HG03342 (cell line): ENCODE results near the gene ITGB7.
A peak's percentile ranks its signal among the peaks of the same experiment; 100 is the strongest.

Source experiments
- ATAC-seq: cut with Tn5 transposase; IDR thresholded peaks from one replicate; pipeline ENCODE4 v1.9.1; 2021; ENCODE audit warnings: mild to moderate bottlenecking, moderate library complexity; ENCODE audit not compliant: unreplicated experiment

ITGB7 gene, protein sequence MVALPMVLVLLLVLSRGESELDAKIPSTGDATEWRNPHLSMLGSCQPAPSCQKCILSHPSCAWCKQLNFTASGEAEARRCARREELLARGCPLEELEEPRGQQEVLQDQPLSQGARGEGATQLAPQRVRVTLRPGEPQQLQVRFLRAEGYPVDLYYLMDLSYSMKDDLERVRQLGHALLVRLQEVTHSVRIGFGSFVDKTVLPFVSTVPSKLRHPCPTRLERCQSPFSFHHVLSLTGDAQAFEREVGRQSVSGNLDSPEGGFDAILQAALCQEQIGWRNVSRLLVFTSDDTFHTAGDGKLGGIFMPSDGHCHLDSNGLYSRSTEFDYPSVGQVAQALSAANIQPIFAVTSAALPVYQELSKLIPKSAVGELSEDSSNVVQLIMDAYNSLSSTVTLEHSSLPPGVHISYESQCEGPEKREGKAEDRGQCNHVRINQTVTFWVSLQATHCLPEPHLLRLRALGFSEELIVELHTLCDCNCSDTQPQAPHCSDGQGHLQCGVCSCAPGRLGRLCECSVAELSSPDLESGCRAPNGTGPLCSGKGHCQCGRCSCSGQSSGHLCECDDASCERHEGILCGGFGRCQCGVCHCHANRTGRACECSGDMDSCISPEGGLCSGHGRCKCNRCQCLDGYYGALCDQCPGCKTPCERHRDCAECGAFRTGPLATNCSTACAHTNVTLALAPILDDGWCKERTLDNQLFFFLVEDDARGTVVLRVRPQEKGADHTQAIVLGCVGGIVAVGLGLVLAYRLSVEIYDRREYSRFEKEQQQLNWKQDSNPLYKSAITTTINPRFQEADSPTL

DNA sequence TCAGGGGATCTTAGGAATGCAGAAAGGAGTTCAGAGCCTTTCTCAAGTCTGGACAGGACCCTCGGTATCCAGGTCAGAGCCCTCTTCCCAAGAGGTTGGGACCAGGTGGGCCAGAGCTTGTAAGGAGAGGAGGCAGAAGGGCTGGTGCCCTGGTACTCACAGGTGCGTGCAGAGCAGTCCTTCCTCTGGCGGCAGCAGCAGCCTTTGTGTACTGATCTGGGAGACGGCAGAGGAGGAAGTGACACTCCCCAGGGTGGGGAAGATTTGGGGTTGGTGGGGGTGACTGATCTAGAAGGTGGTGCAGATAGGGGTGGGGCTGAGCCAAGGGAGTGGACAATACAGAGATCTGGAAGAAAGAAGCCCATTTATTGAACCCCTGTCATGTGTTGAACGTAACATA lies at the start of gene ITGB7:
ITGB7 (minus strand) TSS at position 210 of the 400 bp plus-strand sequence. CDS start 6,808 bp downstream, outside the sequence.
- ATAC-seq: peak; percentile 42

DNA sequence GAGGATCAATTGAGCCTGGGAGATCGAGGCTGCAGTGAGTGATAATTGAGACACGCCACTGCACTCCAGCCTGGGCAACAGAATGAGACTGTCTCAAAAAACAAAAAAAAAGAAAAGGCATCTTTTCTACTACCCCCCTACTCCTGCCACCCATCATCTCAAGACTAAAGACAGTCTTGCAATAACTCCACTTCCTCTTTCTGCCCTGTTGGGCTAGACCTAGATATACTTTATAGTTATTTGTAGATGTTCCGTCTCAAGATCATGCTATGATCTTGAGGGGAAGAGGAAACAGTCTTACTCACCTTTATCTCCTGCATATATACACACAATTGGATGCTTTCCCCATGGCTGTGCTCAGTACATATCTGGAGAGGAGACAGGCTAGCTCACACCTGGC lies 48.9 kb upstream of the ITGB7 start:
- ATAC-seq: no peak

DNA sequence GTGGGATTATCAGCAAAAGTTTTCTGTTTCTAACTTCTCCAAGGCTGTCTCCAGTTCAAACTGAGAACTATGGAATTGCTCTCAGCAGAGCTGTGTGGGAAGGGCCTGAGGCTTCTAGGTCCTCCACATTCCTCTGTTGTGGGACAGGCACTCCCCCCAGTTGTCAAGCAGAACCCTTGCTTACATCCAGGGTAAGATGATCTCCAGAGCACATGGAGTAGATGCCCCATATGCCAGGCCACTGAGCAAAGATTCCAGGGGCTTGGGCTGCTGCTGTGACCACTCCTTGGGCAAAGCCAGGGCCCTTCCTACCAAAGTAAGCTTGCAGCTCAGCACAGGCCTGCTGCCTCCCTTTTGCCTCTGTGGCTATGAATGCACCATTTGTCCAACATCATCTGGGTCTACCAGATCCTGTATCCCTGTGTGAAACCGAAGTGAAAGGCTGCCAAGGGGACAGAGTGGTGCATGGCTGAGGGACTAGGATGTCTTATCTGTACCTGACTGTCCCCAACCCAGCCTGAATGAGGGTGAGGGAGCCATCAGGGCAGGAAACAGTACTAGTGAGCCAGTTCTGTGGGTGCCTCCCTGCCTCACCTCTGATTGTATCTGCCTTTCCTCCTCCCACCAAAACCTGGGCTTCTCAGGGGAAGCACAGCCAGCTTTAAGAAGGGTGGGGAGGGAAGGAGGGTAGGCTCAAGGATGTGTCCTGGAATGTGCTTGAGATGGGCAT lies 47.9 kb upstream of the ITGB7 start:
- no peak for ATAC-seq

DNA sequence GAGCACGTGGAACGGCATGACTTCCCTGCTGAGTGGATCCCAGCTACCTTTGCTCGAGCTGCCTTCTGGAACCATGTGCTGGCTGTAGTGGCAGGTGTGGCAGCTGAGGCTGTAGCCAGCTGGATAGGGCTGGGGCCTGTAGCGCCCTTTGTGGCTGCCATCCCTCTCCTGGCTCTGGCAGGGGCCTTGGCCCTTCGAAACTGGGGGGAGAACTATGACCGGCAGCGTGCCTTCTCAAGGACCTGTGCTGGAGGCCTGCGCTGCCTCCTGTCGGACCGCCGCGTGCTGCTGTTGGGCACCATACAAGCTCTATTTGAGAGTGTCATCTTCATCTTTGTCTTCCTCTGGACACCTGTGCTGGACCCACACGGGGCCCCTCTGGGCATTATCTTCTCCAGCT lies 46.2 kb upstream of the ITGB7 start:
- no peak for ATAC-seq

DNA sequence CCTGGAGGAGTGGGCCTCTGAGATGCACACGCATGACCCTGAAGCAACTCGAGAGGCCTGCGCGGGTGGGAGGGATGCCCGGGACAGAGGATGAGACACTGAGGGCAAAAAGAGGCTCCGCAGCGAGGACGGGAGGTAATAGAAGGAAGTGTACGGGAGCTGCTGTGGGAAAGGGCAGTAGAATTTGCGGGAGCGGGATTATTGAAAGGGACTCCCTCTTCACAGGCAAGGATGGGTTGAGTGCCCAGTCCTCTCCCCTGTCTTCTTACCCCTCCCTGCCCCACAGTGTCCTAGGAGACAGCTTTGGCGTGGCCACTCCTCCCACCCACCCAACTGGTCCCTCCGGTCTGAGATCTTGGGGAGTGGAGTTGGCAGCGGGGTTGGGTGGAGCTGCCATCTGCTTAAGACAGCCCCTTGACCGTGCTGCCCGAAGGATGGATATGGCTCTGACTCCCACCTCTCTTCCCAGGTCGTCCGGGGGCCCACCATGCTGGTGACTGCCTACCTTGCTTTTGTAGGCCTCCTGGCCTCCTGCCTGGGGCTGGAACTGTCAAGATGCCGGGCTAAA lies 45.4 kb upstream of the ITGB7 start:
- no peak for ATAC-seq

DNA sequence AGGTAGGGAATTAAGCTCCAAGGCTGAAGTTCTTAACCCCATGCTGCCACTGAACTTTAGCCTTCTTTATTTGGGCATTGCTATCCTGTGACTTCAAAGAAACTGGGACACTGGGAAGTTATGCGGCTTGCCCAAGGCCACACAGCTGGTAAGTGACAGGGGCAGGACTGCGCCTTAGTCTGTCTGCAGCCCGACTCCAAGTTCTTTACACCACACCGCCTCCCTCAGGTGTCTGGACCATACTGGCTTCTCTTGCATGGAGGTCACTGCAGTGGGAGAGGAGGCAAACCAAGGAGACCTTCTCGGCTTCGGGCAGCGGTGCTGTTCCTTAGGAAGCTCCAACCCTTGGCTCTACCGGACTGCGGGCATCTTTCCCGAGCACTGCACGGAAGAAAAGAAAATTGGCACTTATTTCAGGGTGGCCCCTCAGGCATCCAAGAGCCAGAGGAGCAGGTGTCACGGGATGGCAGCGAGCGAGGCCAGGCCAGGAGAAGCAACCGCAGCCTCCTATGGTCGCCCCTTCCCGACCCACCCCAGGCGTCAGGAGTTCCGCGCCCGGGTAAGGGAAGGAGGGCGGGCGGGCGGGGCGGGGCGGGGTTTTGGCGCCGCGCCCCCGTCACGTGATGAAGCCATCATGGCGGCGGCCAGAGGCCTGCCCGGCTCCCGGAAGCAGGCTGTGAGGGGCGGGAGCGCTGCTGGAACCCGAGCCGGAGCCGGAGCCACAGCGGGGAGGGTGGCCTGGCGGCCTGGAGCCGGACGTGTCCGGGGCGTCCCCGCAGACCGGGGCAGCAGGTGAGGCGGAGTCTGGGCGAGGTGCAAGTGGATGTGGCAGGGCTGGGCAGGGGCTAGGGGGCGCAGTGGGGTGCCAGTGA lies 44.7 kb upstream of the ITGB7 start:
- ATAC-seq: peak; percentile 76

DNA sequence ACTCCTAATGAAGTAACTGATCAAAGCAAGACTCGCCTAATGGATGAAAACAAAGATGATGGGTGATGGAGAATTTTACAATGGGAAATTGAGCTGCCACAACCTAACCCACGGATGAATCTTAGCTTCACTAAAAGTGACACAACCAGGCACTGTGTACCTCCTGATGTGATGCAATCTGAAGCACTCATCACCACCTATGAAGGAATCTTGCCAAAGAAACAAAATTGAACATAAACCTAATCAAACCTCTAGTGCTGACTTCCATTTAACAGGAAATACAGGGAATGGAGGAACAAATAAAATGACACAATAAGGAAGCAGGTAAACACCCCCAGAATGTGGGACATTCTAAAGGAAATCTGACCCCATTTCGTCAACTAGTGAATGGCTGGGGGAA lies 38.2 kb upstream of the ITGB7 start:
- no peak for ATAC-seq

DNA sequence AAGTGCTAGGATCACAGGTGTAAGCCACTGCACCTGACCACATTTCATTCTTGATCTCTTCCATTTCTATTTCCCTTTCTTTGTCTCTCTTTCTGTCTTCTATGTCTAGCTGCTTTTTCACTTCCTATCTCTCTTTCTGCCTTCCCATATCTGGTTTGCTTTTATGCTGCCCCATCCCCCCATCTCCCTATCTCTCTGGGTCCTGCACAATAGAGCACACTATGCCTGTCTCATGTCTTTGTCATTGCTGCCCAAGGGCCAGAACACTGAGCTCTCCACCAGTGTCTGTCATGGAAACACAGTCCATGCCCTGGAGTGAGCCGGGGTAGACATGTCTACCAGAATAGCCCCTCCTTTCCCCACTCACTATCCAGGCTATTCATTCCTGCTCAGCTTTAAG lies 37.3 kb upstream of the ITGB7 start:
- ATAC-seq: no peak

DNA sequence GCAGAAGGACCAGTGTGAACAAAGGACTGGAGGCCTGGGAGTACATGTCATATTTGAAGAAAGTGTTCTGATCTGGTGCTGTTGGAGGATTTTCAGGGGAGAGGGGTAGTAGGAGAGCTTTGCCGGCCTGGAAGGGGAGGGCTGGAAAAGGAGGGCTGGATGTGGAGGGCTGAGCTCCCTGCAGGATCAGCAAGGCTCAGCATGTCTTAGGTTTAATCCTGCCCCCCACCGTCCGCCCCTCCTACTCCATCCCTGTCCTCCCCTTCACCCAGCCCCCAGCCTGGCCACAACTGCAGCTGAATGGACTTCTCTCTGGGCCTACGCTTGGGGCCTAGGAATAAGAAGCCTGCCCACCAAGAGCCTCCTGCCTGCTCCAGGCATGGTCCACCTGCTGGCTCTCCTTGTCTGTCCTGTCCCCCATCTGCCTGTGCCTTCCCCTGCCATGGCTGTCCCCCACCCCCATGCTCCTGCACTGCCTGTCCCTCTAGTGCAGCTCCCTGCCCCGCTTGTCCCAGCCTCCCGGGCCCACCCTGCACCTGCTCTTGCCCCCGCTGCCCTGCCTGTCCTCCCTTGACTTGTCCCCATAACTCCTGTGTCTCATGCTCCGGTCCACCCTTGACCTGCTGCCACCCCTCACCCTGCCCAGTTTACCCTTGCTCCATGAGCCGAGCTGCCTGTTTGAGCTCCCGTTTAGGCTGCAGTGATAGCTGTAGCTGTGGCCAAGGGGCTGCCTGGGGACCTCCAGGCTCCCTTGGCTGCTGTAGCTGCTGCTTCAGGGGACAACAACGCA lies 34.8 kb upstream of the ITGB7 start:
- no peak for ATAC-seq

DNA sequence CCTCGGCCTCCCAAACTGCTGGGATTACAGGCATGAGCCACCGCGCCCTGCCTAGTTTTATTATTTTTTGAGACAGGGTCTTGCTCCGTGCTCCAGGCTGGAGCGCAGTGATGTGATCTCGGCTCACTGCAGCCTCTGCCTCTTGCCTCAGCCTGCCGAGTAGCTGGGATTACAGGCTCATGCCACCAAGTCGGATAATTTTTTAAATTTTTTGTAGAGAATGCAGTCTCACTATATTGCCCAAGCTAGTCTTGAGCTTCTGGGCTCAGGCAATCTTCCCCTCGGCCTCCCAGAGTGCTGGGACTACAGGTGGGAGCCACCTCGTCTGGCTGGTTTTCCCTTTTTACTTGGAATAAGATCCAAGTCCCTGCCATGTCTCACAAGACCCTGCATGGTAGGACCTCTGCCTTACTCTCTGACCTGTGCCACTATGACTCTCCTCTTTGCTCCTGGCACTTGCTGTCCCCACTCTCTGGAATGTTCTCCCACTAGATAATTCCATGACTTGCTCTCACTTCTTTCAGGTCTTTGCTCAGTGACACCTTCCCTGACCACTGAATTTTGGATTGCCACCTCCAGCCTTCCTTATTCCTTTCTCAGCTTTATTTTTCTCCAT lies 32.7 kb upstream of the ITGB7 start:
- no peak for ATAC-seq

DNA sequence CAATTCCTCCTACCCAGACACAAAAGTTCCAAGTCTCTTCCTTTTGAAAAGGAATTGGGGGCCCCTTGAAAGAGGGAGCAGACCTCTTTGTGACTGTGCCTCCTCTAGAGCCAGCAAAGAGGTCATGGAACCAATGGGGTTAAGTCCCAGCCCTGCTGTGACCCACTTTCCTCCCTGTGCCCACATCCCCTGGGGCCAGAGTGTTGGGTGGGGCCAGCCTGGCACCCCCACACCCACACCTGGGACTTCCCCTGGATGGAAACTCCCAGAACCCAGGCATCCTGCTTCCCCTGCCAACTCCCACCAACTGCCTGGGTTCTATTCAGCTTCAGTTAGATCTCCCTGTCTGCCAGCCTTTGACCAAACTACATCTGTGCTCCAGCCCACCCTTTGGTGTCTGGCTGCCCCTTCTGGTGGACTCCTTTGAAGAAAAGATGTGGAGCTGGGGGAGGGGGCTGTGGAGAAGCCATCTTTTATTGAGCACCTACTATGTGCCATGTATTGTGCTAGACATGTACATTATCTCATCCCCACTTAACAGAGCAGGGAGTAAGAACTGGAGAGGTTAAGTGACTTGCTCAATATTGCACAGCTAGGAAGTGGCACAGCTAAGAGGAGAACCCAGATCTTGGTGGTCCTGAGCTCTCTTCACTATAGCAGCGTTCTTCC lies 29.5 kb upstream of the ITGB7 start:
- no peak for ATAC-seq

DNA sequence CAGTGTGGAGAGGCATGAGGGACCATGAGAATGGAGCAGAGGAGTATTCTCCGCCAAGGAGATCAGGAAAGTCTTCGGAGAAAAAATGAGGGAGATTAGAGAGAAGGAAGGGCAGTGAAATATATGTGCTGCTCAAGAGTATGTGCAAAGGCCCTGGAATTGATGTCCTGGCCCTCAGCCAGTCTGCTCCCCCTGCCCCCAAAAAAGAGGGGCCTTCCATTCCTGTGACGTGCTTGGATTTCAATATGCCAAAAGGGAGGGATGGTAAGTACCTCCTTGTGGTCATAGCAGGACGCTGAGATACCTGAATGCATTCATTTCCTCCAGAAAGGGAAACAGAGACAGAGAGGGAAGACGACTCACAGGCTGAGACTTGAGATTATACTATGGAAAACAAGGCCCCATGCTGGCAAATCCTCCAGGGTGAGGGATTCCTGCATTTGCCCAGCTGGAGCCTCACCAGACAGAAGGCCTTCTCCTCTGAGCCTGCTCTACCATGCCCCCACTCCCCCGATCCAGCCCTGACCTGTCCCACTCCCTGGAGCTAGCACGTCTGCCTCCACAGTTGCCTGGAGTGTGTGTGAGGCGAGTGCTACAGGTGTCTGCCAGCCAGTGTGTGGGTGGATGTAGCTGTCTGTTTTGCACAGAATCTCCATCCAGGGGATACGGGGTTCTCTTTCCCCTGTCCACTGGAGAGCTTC lies 28.8 kb upstream of the ITGB7 start:
- no peak for ATAC-seq

DNA sequence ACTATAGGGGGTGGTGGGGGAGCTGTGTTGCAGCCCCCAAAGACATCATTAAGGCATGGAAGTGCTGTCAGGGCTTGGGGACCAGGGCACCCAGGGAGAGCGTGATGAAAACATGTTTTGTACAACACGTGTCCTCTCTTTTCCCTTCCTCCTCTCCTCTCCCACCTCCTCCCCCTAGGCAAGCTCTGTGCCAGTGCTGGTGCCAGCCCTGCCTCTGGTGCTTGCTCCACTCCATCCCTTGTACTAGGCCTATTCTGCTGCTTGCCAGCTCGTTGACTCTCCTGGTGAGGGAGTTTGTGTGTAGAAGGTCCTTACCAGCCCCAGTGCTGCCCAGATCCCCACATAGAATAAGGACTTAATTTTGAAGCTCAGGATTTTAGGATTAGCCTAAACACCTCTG lies 28.1 kb upstream of the ITGB7 start:
- no peak for ATAC-seq

DNA sequence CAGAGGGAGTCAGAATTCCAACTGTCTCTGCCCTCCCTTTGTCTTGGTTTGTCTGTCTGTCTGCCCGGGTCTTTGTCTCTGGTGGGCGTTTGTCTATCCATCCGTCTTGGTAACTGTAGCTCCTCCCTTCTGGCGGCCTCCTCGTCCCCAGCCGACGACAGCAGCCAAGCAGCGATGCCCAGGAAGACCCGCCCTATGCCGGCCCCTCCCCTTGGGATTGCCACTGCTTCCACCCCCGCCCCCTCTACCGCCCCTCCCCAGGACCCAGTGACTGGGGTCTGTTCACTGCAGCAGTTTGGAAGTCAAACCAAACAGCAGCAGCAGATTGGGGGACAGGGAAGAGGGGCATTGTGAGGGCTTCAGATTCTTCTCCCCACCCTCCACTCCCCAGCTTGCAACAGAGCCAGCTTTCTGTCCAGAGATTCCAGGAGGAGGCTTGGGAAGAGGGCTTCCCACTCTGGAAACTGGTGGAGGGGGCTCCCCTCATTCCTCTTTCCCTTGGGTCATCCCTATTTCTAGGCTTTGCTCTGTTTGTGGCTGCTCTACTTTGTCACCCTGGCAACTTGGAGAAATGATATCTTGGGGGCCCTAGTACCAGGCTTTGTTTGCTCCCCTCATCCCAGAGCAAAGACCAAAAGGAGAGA lies 27.3 kb upstream of the ITGB7 start:
- no peak for ATAC-seq

DNA sequence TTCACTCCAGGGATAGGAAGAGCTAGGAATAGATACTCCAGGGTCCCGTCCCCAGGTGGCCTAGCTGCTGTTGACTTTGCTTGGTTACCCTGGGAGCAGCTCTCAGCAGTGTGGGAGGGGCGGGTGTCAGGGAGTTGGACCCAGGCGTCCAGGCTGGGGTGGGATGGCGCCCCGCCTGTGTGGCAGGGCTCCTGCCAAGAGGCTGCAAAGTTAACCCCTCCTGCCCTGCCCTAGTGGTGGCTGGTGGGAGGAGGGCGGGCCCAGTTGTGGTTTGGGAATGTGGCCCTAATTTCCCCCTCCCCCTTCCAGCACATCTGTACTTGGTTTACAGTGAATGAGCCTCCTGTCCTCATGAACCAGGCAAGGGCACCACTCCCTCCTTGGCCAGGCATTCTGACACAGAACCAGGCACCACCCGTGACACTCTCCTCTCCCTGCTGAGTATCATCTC lies 26.6 kb upstream of the ITGB7 start:
- ATAC-seq: no peak

DNA sequence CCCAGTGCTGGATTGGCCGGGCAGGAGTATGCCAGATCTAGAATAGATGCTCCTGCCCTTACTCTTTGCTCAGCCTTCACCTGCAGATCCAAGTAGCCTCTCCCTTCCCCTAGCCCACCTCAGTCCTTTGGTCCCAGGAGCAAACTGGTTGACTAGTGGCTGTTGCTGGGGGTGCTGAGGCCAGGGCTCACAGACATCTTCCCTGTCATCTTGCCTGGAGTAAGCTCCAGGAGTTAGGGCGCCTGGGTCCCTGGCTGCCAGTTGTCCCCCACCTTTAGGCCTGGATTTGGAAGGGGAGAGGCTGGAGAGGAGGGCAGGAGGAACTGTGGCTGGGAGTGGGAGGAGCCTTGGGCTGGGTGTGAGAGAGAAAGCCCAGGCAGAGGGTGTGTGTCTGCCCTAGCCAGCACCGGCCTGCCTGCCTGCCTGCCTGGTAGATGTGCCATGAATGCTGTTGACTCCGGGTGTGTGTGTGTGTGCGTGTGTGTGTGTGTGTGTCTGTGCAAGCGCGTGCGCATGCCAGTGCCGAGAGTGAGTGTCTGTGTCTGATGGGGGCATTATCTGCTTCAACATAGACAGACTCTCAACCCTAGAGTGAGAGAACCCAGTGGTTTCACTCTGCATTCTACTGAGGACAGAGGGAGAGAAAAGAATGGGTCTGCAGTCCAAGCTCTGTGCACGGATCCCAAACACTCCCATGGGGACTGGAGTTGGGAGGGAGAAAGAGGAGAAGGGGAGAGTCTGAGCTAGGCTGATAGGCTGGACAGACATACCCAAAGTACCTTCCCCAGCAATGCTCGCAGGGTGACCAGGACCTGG lies 25.8 kb upstream of the ITGB7 start:
- no peak for ATAC-seq
